ENCODE results near the gene FGF9.

GRCh38 chr13:21672287-21672680, 1.4 kb downstream of the FGF9 start:
- TF ChIP-seq, protein P1, sequence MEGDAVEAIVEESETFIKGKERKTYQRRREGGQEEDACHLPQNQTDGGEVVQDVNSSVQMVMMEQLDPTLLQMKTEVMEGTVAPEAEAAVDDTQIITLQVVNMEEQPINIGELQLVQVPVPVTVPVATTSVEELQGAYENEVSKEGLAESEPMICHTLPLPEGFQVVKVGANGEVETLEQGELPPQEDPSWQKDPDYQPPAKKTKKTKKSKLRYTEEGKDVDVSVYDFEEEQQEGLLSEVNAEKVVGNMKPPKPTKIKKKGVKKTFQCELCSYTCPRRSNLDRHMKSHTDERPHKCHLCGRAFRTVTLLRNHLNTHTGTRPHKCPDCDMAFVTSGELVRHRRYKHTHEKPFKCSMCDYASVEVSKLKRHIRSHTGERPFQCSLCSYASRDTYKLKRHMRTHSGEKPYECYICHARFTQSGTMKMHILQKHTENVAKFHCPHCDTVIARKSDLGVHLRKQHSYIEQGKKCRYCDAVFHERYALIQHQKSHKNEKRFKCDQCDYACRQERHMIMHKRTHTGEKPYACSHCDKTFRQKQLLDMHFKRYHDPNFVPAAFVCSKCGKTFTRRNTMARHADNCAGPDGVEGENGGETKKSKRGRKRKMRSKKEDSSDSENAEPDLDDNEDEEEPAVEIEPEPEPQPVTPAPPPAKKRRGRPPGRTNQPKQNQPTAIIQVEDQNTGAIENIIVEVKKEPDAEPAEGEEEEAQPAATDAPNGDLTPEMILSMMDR (IDR thresholded peaks at IDR 0.05; ENCODE audit: low read depth, low read length) = no peak
- TF ChIP-seq EZH2phosphoT487 (IDR thresholded peaks at IDR 0.05; ENCODE audit: low read depth) = no peak

All from OCI-LY3 (cell line).